ENCODE measurements around the gene FARP1.

GRCh38 chr13:98208606-98209005, 65.7 kb downstream of the FARP1 start:
- TF ChIP-seq, protein P1, sequence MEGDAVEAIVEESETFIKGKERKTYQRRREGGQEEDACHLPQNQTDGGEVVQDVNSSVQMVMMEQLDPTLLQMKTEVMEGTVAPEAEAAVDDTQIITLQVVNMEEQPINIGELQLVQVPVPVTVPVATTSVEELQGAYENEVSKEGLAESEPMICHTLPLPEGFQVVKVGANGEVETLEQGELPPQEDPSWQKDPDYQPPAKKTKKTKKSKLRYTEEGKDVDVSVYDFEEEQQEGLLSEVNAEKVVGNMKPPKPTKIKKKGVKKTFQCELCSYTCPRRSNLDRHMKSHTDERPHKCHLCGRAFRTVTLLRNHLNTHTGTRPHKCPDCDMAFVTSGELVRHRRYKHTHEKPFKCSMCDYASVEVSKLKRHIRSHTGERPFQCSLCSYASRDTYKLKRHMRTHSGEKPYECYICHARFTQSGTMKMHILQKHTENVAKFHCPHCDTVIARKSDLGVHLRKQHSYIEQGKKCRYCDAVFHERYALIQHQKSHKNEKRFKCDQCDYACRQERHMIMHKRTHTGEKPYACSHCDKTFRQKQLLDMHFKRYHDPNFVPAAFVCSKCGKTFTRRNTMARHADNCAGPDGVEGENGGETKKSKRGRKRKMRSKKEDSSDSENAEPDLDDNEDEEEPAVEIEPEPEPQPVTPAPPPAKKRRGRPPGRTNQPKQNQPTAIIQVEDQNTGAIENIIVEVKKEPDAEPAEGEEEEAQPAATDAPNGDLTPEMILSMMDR (IDR thresholded peaks at IDR 0.05), result no peak
- no peak for TF ChIP-seq EP300 (IDR thresholded peaks at IDR 0.05)
- no peak for TF ChIP-seq POLR2A (IDR thresholded peaks at IDR 0.05)

Measured in gastroesophageal sphincter (tissue), 3 donors.